Measurements from ENCODE around the gene PPP1R3F.
"Not testable (repeated sequence)": the region's sequence is repeated elsewhere in the genome, so short reads cannot be mapped to it uniquely, and the experiment has no call there.

The PPP1R3F gene

DNA sequence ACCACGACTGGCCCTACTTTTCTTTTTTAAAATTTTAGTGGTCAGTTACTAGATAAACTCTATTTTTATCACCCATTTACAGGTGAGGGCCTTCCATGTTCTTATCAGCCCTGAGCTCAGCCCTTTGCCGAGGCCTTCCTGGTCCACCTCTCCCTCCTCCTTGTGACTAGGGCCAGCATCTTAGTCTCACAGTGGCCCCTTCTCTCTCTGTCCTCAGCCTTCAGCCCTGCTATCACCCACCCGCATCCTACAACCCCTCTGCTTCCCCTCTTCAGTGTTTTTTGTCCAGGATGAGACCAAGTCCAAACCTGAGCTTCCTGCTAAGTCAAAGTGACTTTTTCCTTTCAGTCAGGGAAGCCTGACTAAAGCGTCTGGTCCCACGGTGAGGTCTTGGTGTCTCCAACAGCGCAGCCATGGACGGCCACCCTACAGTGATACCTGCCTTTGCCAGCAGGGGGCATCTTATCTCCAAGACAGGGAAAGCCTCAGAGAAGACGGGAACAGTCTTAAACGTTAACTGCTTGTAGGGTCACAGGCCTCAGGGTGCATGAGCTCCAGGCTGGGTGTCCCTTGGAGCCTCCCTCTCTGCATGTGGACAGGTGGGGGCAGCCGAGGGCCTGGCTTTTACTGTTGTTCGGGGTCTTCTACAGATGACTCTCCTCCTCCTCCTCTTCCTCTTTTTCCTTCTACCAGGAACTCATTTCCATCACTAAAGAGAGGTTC lies 22.2 kb downstream of the PPP1R3F start:
- TF ChIP-seq SNAI2 (CRISPR knock-in tag; IDR thresholded peaks at IDR 0.05) (no peak), ZNF565 (CRISPR knock-in tag; conservative IDR thresholded peaks at IDR 0.05; ENCODE audit: low read depth) (no peak), PPARA (CRISPR knock-in tag; IDR thresholded peaks at IDR 0.05; ENCODE audit: borderline replicate concordance) (no peak), ESRRG (CRISPR knock-in tag; IDR thresholded peaks at IDR 0.05) (no peak), ZC3H10 (CRISPR knock-in tag; IDR thresholded peaks at IDR 0.05) (no peak), GLIS3 (CRISPR knock-in tag; IDR thresholded peaks at IDR 0.05) (no peak), ZNF8 (CRISPR knock-in tag; IDR thresholded peaks at IDR 0.05) (no peak), ZFP3 (CRISPR knock-in tag; IDR thresholded peaks at IDR 0.05) (no peak), ZFP30 (CRISPR knock-in tag; IDR thresholded peaks at IDR 0.05) (no peak), TOX (CRISPR knock-in tag; IDR thresholded peaks at IDR 0.05; ENCODE audit: borderline replicate concordance) (no peak), ZNF70 (CRISPR knock-in tag; IDR thresholded peaks at IDR 0.05) (no peak), CSDC2 (CRISPR knock-in tag; IDR thresholded peaks at IDR 0.05) (no peak), TCF4 (CRISPR knock-in tag; IDR thresholded peaks at IDR 0.05; ENCODE audit: borderline replicate concordance) (no peak), ARNTL (CRISPR knock-in tag; IDR thresholded peaks at IDR 0.05; ENCODE audit: borderline replicate concordance, low read depth) (no peak), BACH2 (CRISPR knock-in tag; IDR thresholded peaks at IDR 0.05; ENCODE audit: borderline replicate concordance) (no peak), OSR1 (CRISPR knock-in tag; IDR thresholded peaks at IDR 0.05) (no peak)
- TF ChIP-seq, protein P1, sequence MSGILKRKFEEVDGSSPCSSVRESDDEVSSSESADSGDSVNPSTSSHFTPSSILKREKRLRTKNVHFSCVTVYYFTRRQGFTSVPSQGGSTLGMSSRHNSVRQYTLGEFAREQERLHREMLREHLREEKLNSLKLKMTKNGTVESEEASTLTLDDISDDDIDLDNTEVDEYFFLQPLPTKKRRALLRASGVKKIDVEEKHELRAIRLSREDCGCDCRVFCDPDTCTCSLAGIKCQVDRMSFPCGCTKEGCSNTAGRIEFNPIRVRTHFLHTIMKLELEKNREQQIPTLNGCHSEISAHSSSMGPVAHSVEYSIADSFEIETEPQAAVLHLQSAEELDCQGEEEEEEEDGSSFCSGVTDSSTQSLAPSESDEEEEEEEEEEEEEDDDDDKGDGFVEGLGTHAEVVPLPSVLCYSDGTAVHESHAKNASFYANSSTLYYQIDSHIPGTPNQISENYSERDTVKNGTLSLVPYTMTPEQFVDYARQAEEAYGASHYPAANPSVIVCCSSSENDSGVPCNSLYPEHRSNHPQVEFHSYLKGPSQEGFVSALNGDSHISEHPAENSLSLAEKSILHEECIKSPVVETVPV (CRISPR knock-in tag; IDR thresholded peaks at IDR 0.05): no peak
- TF ChIP-seq, protein P2, sequence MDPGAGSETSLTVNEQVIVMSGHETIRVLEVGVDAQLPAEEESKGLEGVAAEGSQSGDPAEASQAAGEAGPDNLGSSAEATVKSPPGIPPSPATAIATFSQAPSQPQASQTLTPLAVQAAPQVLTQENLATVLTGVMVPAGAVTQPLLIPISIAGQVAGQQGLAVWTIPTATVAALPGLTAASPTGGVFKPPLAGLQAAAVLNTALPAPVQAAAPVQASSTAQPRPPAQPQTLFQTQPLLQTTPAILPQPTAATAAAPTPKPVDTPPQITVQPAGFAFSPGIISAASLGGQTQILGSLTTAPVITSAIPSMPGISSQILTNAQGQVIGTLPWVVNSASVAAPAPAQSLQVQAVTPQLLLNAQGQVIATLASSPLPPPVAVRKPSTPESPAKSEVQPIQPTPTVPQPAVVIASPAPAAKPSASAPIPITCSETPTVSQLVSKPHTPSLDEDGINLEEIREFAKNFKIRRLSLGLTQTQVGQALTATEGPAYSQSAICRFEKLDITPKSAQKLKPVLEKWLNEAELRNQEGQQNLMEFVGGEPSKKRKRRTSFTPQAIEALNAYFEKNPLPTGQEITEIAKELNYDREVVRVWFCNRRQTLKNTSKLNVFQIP (CRISPR knock-in tag; IDR thresholded peaks at IDR 0.05; ENCODE audit: borderline replicate concordance, low read depth): no peak
- TF ChIP-seq, protein P3, sequence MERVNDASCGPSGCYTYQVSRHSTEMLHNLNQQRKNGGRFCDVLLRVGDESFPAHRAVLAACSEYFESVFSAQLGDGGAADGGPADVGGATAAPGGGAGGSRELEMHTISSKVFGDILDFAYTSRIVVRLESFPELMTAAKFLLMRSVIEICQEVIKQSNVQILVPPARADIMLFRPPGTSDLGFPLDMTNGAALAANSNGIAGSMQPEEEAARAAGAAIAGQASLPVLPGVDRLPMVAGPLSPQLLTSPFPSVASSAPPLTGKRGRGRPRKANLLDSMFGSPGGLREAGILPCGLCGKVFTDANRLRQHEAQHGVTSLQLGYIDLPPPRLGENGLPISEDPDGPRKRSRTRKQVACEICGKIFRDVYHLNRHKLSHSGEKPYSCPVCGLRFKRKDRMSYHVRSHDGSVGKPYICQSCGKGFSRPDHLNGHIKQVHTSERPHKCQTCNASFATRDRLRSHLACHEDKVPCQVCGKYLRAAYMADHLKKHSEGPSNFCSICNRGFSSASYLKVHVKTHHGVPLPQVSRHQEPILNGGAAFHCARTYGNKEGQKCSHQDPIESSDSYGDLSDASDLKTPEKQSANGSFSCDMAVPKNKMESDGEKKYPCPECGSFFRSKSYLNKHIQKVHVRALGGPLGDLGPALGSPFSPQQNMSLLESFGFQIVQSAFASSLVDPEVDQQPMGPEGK (CRISPR knock-in tag; IDR thresholded peaks at IDR 0.05; ENCODE audit: borderline replicate concordance): no peak
- TF ChIP-seq, protein P4, sequence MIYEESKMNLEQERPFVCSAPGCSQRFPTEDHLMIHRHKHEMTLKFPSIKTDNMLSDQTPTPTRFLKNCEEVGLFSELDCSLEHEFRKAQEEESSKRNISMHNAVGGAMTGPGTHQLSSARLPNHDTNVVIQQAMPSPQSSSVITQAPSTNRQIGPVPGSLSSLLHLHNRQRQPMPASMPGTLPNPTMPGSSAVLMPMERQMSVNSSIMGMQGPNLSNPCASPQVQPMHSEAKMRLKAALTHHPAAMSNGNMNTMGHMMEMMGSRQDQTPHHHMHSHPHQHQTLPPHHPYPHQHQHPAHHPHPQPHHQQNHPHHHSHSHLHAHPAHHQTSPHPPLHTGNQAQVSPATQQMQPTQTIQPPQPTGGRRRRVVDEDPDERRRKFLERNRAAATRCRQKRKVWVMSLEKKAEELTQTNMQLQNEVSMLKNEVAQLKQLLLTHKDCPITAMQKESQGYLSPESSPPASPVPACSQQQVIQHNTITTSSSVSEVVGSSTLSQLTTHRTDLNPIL (CRISPR knock-in tag; IDR thresholded peaks at IDR 0.05; ENCODE audit: low read depth): no peak
- ATAC-seq: peak; percentile 96

DNA sequence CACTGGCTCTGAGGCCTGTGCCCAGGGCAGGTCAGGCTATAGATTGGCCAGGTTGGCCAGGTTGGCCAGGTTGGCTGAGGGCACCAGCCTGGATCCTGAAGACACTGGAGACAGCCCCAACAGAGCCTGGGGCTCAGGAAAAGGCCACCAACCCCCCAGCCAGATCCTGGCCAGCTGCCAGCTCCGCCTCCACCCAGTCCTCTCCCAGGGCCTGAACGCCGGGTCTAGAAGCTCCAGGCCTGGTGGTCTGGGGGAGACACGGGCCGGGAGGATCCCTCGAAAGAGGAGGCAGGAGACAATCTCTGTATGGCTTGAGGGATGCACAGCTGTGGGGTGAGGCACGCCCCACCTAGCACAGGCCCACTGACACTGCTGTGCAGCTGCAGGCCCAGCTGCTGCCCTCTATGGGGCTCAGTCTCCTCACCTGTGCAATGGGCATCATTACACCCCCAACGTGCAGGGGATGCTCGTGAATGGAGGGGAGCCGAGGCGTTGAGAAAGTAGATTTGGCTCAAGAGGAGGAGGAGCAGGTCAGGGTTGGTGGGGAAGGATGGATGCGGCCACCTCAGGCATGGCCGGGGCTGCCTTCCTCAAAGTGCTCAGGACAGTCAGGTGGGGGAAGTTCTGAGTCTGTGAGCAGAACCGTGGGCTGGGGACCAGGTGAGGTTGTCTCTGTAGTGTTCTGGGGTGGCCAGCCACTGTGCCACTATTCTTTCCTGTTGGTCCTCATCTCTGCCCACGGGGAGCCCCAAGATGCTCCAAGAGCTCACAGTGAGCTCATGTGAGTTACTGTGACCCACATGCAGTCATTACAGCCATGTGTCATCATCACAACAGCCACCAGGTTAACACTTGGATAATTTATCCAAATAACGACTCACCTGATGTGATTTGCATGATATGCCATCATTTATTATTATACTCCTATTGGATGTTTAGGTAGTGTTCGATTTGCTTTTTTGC lies 23.1 kb downstream of the PPP1R3F start:
- no peak for ATAC-seq
- TF ChIP-seq, protein P2 (CRISPR knock-in tag; IDR thresholded peaks at IDR 0.05; ENCODE audit: borderline replicate concordance, low read depth): no peak

DNA sequence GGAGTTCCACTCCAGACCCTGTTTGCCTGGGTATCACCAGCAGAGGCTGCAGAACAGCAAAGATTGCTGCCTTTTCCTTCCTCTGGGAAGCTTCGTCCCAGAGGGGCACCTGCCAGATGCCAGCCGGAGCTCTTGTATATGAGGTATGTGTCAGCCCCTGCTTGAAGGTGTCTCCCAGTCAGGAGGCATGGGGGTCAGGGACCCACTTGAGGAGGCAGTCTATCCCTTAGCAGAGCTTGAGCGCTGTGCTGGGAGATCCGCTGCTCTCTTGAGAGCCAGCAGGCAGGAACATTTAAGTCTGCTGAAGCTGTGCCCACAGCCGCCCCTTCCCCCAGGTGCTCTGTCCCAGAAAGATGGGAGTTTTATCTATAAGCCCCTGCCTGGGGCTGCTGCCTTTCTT lies 29.7 kb downstream of the PPP1R3F start:
- not testable (repeated sequence) for ATAC-seq

Data from SK-N-SH treated with all-trans-retinoic acid at 6 μM for 48 hours (cell line).